ENCODE results near the gene COL3A1. TPM values are rescaled to one million over a fixed set of nuclear protein-coding genes. Genes with fewer than 3 reads are reported as not detected.

COL3A1 gene
- total RNA-seq, 1 donor from 2014 or later, result 1,124 TPM

DNA sequence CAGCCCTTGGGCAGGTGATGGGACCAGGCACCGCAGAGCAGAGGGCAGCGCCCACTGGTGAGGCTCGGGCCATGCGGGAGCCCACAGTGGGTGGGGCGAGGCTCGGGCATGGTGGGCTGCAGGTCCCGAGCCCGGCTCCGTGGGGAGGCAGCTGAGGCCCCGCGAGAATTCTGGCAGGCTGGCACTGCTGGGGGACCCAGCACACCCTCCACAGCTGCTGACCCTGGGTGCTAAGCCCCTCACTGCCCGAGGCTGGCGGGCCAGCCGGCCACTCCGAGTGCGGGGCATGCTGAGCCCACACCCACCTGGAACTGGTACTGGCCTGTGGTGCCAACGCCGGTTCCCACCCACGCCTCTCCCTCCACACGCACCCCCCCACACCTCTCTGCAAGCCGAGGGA, 29.7 kb upstream of the COL3A1 start:
- no peak overlapping the region for H3K27ac Mint-ChIP-seq
- no peak for TF ChIP-seq CTCF (conservative IDR thresholded peaks at IDR 0.05)
- H3K36me3 Mint-ChIP-seq, result no peaks in the 10 kb centered on the region
- DNase-seq (ENCODE audit: extremely low spot score, unreplicated experiment), result no peak
- no peak overlapping the region for H3K4me3 Mint-ChIP-seq
- no peaks in the 10 kb centered on the region for H3K4me1 Mint-ChIP-seq (ENCODE audit: unreplicated experiment)
- peaks cover under 1% of the 10 kb centered on the region for H3K9me3 Mint-ChIP-seq
- no peaks in the 10 kb centered on the region for H3K27me3 Mint-ChIP-seq

DNA sequence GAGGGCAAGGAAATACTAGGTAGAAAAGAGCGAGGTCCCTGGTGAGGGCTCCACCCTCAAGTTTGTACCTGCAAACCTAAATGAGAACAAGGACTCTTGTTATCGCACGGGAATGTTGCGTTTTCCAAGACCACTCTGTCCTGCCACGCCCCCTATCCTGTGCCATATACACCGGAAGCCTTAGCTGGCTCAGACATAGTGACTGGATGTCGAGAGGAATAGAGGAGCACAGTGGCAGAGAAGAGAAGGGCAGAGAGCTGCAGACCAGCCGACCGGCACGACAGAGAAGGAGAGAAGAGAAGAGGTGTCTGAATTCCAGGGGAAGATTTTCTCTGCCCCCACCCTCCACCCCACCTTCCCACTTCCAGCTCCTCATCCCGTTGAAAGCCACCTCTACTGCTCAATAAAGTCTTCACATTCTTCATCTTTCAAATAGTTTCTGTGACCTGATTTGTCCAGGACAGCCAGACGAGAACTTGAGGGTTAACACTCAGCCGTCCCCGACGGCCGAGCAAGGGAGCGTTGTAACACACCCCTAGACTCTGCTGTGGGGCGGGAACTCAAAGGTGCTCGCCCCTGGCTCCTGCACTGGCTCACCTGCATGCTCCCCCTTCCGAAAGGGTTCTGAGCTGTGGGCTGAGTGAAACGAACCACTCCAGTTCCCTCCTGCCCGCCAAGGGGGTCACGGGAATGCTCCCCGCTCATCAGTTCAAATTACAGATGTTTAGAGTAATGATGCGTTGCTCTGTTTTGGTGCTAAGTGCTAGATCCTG, 24.9 kb upstream of the COL3A1 start:
- H3K4me1 Mint-ChIP-seq (ENCODE audit: unreplicated experiment), result no peaks in the 10 kb centered on the region
- no peak for TF ChIP-seq CTCF (conservative IDR thresholded peaks at IDR 0.05)
- H3K36me3 Mint-ChIP-seq, result no peaks in the 10 kb centered on the region
- no peak overlapping the region for H3K27ac Mint-ChIP-seq
- H3K4me3 Mint-ChIP-seq, result no peak overlapping the region
- no peaks in the 10 kb centered on the region for H3K27me3 Mint-ChIP-seq
- H3K9me3 Mint-ChIP-seq, result peaks cover 5% of the 10 kb centered on the region
- DNase-seq (ENCODE audit: extremely low spot score, unreplicated experiment), result no peak

DNA sequence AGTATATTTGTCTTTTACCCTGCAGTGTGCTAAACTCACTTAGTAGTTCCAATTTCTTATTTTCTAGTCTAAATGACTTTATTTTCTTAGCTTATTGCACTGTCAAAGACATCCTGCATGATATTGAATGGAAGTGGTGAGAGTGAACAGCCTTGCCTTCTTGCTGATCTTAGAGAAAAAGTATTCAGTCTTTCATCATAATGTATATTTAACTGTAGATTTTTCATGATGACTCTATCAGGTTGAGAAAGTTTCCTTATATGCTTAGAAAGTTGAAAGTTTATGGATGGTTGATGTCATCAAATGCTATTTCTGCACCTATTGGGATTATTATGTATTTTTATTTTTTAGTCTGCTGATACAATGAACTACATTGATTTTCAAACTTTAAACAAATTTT, 21.3 kb upstream of the COL3A1 start:
- no peak for TF ChIP-seq CTCF (conservative IDR thresholded peaks at IDR 0.05)
- Mint-ChIP-seq H3K27ac (no peak overlapping the region), H3K27me3 (no peaks in the 10 kb centered on the region)

GRCh38 chr2:188956290-188956689, 17.9 kb upstream of the COL3A1 start:
- Mint-ChIP-seq H3K9me3 (peaks cover under 1% of the 10 kb centered on the region), H3K4me1 (ENCODE audit: unreplicated experiment) (no peaks in the 10 kb centered on the region), H3K27me3 (no peaks in the 10 kb centered on the region), H3K36me3 (no peaks in the 10 kb centered on the region), H3K4me3 (no peak overlapping the region), H3K27ac (no peak overlapping the region)
- DNase-seq (ENCODE audit: extremely low spot score, unreplicated experiment), result no peak
- no peak for TF ChIP-seq CTCF (conservative IDR thresholded peaks at IDR 0.05)

More for the DNA sequence above, 21.3 kb upstream of the COL3A1 start:
- Mint-ChIP-seq H3K9me3 (peaks cover 5% of the 10 kb centered on the region), H3K4me3 (no peak overlapping the region), H3K36me3 (no peaks in the 10 kb centered on the region), H3K4me1 (ENCODE audit: unreplicated experiment) (no peaks in the 10 kb centered on the region)
- no peak for DNase-seq (ENCODE audit: extremely low spot score, unreplicated experiment)

GRCh38 chr2:188956961-188957360, 17.2 kb upstream of the COL3A1 start:
- H3K27me3 Mint-ChIP-seq, result no peaks in the 10 kb centered on the region
- H3K4me1 Mint-ChIP-seq (ENCODE audit: unreplicated experiment), result no peaks in the 10 kb centered on the region
- H3K27ac Mint-ChIP-seq, result no peak overlapping the region
- no peak for DNase-seq (ENCODE audit: extremely low spot score, unreplicated experiment)
- H3K4me3 Mint-ChIP-seq, result no peak overlapping the region
- no peak for TF ChIP-seq CTCF (conservative IDR thresholded peaks at IDR 0.05)
- H3K36me3 Mint-ChIP-seq, result no peaks in the 10 kb centered on the region
- H3K9me3 Mint-ChIP-seq, result peaks cover 5% of the 10 kb centered on the region

All from type B pancreatic cell (in vitro differentiated cells).